Brain microvascular endothelial cell (primary cell): Measurements from ENCODE around the gene DNAH17.

Source experiments
- DNase-seq: peaks from one replicate; pipeline ENCODE4 v3.0.0-alpha.2; 2020
- H3K27ac ChIP-seq: fragments of 250-450 bp; sonication (Bioruptor Pico); 2 replicates; pipeline ENCODE4 v1.5.1; 2020; ENCODE audit warnings: mild to moderate bottlenecking, moderate library complexity
- H3K27me3 ChIP-seq: fragments of 250-450 bp; sonication (Bioruptor Pico); replicated peaks from 2 replicates; pipeline ENCODE4 v1.5.1; 2020; ENCODE audit warnings: mild to moderate bottlenecking
- H3K36me3 ChIP-seq: fragments of 250-450 bp; sonication (Bioruptor Pico); replicated peaks from 2 replicates; pipeline ENCODE4 v1.5.1; 2020; ENCODE audit warnings: mild to moderate bottlenecking
- H3K4me3 ChIP-seq: 2 replicates; pipeline ENCODE4 v1.5.1; 2011; ENCODE audit warnings: low read depth, mild to moderate bottlenecking, control low read depth, low read length, moderate library complexity
- in situ Hi-C: cut with HindIII; loops from 2 replicates; pipeline ENCODE4 v1.10.0; 2017; ENCODE audit warnings: low sequenced_read_pairs, low pct_ligation_motif_present
- TF ChIP-seq, protein P1 (sequence below): IDR thresholded peaks from 2 replicates; pipeline ENCODE4 v1.5.1; 2011; ENCODE audit warnings: low read depth, mild to moderate bottlenecking, moderate library complexity, low read length, control low read depth, inconsistent platforms; ENCODE audit errors: missing control alignments

The DNAH17 gene

GRCh38 chr17:78427140-78427539 is 150.1 kb downstream of the DNAH17 start:
- in situ Hi-C loops = no loop called here
- H3K4me3 ChIP-seq = no peak overlapping the region
- H3K27me3 ChIP-seq = no peaks in the 10 kb centered on the region
- H3K36me3 ChIP-seq = peaks cover 31% of the 10 kb centered on the region
- H3K27ac ChIP-seq = no peak overlapping the region
- DNase-seq = no peak
- TF ChIP-seq, protein P1, sequence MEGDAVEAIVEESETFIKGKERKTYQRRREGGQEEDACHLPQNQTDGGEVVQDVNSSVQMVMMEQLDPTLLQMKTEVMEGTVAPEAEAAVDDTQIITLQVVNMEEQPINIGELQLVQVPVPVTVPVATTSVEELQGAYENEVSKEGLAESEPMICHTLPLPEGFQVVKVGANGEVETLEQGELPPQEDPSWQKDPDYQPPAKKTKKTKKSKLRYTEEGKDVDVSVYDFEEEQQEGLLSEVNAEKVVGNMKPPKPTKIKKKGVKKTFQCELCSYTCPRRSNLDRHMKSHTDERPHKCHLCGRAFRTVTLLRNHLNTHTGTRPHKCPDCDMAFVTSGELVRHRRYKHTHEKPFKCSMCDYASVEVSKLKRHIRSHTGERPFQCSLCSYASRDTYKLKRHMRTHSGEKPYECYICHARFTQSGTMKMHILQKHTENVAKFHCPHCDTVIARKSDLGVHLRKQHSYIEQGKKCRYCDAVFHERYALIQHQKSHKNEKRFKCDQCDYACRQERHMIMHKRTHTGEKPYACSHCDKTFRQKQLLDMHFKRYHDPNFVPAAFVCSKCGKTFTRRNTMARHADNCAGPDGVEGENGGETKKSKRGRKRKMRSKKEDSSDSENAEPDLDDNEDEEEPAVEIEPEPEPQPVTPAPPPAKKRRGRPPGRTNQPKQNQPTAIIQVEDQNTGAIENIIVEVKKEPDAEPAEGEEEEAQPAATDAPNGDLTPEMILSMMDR = no peak

- no peak for DNase-seq
- H3K27ac ChIP-seq = no peak overlapping the region
- TF ChIP-seq, protein P1 = no peak
- peaks cover 39% of the 10 kb centered on the region for H3K36me3 ChIP-seq
- in situ Hi-C loops = no loop called here
- no peaks in the 10 kb centered on the region for H3K27me3 ChIP-seq
- H3K4me3 ChIP-seq = no peak overlapping the region
Measured at GRCh38 chr17:78426293-78426879, 150.8 kb downstream of the DNAH17 start.

DNA sequence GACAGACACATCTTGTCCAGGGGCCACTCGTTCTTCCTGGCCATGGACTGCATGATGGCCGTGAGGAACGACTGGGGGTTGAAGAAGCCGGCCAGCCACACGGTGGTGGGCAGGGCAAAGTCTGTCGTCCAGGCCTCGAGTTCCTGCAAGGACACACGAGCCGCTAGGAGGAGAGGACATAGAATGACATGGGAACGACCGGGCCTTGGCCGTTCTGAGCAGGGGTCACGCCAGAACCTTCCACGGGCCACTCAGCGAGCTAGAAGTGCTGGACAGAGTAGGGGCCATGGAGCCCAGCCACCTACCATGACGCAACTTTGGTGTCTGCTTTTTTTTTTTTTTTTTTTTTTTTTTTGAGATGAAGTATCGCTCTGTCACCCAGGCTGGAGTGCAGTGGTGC is 151.8 kb downstream of the DNAH17 start:
- DNase-seq = no peak
- TF ChIP-seq, protein P1 = no peak
- Histone ChIP-seq H3K4me3 (no peak overlapping the region), H3K27ac (no peak overlapping the region), H3K27me3 (no peaks in the 10 kb centered on the region), H3K36me3 (peaks cover 41% of the 10 kb centered on the region)
- in situ Hi-C loops = no loop called here

DNA sequence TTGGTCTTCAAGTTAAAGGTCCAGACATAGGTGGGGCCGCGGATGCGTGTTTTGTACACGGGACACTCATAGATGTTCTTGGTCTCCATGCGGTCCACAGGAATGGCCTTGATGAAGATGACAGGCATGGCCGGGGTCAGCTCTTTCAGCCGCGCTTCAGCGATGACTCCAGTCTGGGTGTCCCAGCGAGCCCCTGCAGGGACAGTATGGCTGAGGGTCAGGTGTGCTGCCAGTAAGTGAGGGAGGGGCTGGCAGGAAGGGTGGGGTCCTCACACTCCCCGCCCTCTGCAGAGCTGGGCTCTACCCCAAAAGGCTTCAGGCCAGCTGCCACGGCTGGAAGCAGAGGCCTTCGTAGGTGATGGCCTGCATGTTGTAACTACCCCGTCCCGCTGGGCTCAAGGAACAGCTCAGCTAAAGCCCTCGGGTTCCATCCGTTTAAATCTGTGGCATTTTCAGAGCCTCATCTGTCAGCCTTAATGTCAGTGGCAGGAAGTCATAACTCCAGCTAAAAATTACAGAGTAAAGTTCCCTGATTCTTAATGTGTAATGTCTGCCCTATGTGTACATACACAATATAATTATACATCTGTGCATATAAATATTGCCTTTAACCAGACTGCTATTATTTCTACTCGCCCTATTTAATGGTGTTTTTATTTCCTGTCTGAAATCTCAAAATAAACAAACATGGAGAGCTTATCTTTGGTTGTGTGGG is 153.1 kb downstream of the DNAH17 start:
- H3K27ac ChIP-seq = no peak overlapping the region
- in situ Hi-C loops = no loop called here
- TF ChIP-seq, protein P1 = no peak
- no peaks in the 10 kb centered on the region for H3K27me3 ChIP-seq
- H3K36me3 ChIP-seq = peaks cover 47% of the 10 kb centered on the region
- no peak for DNase-seq
- H3K4me3 ChIP-seq = no peak overlapping the region

DNA sequence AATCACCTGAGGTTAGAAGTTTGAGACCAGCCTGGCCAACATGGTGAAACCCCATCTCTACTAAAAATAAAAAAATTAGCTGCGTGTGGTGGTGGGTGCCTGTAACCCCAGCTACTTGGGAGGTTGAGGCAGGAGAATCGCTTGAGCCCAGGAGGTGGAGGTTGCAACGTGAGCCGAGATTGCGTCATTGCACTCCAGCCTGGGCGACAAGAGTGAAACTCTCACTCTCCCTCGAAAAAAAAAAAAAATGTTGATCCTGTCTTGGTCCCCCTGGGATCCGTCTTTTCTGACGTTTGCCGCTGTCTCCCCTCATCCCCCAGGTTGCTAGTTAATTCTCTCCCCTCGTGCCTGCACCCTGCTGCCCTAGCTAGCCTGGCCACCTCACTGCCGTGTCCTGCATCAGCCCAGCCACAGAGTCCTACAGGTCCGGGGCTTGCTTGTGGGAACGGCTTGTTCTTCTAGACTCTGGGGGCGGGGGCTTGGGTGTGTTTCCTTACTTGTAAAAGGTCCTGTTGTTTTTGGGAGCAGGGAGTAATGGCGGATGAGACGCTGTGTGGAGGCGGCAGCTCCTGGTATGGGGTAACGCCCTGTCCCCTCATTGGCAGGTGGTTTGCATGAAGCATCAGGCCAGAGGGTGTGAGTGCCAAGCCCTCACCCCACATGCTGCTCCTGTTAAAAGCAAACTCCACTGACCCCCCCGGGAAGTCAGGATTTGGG is 154.2 kb downstream of the DNAH17 start:
- no peak overlapping the region for H3K4me3 ChIP-seq
- H3K36me3 ChIP-seq = peaks cover 47% of the 10 kb centered on the region
- no peaks in the 10 kb centered on the region for H3K27me3 ChIP-seq
- DNase-seq = no peak
- in situ Hi-C loops = no loop called here
- H3K27ac ChIP-seq = no peak overlapping the region
- TF ChIP-seq, protein P1 = no peak
